ENCODE results near the gene ACP1.

The ACP1 gene

DNA sequence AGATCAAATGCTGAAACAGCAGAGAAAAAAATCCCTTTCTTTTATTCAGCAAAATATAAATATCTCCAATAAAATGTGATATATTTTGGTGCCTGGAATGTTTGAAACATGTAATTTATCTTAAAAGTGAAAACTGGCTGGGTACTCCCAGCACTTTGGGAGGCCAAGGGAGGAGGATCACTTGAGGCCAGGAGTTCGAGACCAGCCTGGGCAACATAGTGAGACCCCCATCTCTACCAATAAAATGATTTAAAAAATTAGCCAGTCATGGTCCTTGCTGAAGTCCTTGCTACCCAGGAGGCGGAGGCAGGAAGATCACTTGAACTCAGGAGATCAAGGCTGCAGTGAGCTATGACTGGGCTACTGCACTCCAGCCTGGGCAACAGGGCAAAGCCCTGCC is 9.6 kb upstream of the ACP1 start:
- no peak for DNase-seq (ENCODE audit: low spot score)

- DNase-seq (ENCODE audit: low spot score): no peak
Observed at GRCh38 chr2:256094-256493, 8.7 kb upstream of the ACP1 start.

DNA sequence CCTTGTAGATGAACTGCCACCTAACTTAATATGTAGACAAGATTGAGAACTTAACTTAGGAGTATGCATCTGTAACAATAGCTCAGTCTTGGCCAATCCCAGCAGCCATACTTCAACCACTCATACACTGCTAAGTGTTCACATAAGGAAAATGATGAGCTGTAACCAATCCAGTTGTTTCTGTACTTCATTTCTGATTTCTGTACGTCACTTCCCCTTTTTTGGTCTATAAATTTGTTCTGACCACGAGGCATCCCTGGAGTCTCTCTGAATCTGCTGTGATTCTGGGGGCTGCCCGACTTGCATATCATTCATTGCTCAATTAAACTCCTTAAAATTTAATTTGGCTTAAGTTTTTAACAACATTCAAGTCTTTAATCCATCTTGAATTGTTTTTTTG is 7.3 kb upstream of the ACP1 start:
- no peak for DNase-seq (ENCODE audit: low spot score)

GRCh38 chr2:257842-258241 is 6.9 kb upstream of the ACP1 start:
- DNase-seq (ENCODE audit: low spot score): no peak

- no peak for DNase-seq (ENCODE audit: low spot score)
Observed at GRCh38 chr2:258933-259332, 5.8 kb upstream of the ACP1 start.

- DNase-seq (ENCODE audit: low spot score): no peak
Observed at GRCh38 chr2:259789-260331, 4.9 kb upstream of the ACP1 start.

DNA sequence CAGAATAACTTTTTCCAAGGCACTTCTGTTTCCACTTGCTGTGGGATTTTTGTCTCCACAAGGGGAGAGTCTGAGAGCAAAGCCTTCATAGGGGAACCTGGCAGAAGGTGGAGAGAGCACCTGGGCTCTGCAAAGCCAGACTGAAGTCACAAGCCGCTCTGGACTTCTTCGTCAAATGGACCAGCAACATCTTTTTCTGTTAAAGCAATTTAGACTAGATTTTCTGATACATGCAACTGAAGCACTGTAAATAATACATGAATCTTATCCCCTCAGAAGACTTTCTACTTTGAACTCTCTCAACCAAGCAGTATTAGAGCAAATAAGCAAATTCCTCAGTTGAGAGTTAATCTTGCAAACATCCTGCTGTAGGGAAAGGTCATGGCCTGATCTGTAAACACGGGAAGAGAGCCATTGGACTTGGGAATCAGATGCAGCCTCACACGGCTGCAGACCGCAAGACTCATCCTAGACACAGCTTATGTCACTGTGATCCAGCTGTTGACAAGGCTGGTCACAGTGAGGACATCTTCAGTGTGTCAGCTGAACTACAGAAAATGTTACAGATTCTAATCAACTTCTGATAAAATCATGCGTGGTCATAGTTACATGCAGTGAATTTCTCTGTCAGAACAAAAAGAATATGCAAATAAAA is 4.1 kb upstream of the ACP1 start:
- DNase-seq (ENCODE audit: low spot score): peak; percentile 61

- DNase-seq (ENCODE audit: low spot score): no peak
Observed at GRCh38 chr2:262117-262516, 2.6 kb upstream of the ACP1 start.

GRCh38 chr2:263022-263738 is 1.6 kb upstream of the ACP1 start:
- no peak for DNase-seq (ENCODE audit: low spot score)

GRCh38 chr2:263774-264492 is 814 bp upstream of the ACP1 start, which contains the start of gene SH3YL1:
Gene SH3YL1, minus strand, starts transcription at chr2:264032. Its CDS starts 48 bp downstream, at chr2:263984.
- DNase-seq (ENCODE audit: low spot score): peak; percentile 35

DNA sequence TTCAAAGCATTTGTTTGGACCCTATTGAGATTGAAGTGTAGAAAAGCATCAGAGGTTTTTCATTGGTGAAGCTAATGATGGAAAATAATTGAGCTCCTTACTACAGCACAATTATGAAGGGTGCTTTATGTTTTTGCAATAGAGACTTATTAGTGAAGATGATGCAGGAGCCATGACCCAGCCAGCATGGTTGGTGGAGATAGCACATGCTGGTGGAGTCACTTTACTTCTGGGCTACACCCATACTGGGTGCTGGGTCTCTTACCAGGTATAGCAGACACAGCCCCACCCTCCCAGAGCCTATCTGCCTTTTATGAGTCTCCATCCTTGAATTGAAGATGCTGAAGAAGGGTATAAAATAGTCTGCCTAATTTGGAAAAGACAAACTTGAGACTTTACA is 3.6 kb downstream of the ACP1 start:
- DNase-seq (ENCODE audit: low spot score): no peak

DNA sequence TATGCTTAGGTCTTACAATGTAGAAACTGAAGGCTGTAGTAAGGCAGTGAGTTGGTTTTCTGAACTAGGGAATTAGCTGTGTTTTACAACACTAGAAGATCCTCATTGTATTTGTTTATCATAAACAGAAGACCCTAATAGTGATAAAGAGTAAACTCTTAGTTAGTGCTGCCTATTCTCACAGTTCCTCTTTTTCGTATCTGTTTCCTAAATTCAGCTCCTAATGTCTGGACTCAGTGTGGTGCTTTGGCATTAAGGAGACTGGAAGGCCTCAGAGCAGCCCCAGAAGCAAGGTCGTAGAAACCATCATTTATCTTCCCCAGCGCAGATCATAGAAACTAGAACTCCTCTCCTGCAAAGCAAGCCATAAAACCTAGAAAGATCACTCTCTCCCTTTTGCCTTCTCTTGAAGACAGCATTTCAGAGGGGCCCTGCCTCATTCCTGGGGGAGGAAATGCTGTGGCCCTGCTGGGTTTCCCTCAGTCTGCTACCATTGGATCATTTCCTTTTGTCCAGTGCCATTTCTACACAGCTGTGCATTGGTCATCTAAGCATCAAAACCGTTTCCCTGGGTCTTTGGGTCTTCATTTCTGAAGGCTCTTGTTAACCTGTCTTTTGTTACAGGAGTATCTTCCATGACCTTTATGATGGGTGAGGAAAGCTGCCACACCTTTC is 4.7 kb downstream of the ACP1 start:
- no peak for DNase-seq (ENCODE audit: low spot score)

DNA sequence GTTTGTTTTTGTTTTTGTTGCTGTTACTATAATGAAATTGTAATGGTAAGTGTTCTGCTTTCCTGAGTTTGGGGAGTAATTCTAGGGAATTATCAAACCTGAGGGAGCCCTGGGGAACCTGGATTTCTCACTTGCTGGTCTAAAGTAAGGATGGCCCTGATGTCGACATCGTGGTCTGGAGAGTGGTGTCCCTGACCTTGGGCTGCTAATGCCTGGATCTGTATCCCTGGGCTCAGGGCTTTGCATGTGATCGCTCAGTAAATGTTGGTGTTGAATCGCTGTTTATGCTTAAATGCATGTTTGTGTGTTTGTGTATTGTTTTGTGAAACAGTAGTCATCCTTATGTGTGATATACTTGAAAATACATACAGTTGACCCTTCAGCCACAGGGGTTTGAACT is 6.1 kb downstream of the ACP1 start:
- no peak for DNase-seq (ENCODE audit: low spot score)

DNA sequence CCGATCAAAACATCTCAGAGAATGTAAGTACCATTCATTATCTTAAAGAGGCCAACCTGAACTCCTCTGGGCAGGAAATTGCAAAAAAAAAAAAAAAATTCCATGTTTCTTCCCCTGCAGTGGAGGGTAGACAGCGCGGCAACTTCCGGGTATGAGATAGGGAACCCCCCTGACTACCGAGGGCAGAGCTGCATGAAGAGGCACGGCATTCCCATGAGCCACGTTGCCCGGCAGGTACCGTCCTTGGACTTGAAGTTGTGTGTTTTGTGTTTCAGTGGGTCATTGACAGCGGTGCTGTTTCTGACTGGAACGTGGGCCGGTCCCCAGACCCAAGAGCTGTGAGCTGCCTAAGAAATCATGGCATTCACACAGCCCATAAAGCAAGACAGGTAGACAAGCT is 7.2 kb downstream of the ACP1 start:
- DNase-seq (ENCODE audit: low spot score): no peak

- no peak for DNase-seq (ENCODE audit: low spot score)
Observed at GRCh38 chr2:273333-273732, 8.6 kb downstream of the ACP1 start.

DNA sequence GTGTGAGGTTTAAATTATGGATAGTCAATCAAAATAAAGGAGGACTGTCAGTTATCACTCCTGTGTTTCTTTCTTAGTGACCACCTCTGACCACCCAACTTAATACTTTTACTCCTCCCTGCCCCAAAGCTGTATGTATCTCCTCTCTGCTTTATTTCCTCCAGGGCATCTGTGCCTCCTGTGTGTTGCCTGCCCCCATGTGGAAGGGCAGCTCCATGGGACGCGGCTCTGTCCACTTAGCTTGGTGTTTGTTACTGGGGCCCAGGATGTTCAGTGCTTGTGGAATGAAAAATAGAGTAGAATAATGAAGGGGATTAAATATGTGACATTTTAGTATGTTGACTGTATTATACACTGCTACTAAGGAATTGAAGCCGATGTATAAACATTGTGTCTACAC is 9.8 kb downstream of the ACP1 start:
- DNase-seq (ENCODE audit: low spot score): no peak

- DNase-seq (ENCODE audit: low spot score): no peak
Observed at GRCh38 chr2:275466-275865, 10.7 kb downstream of the ACP1 start.

- DNase-seq (ENCODE audit: low spot score): no peak
Observed at GRCh38 chr2:278312-278926, 13.7 kb downstream of the ACP1 start.

- no peak for DNase-seq (ENCODE audit: low spot score)
Observed at GRCh38 chr2:278927-279320, 14.2 kb downstream of the ACP1 start.

DNA sequence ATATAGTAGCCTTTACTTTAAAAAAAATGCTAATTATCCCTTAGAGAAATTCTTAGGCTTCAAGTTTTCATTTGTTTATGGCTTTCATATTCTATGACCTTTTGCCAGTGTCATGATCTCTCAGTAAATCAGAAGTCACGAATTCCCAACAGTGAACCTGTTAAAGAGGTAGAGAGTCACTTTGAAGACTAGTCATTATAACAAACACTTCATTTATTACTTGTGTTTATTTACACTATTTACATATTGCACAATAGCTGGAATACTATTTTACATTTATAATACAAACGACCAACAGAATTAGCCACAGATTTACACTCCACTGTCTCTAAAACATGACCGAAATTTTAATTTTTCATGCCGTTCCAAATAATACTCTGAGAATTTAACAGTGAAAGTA is 14.6 kb downstream of the ACP1 start:
- DNase-seq (ENCODE audit: low spot score): no peak

DNA sequence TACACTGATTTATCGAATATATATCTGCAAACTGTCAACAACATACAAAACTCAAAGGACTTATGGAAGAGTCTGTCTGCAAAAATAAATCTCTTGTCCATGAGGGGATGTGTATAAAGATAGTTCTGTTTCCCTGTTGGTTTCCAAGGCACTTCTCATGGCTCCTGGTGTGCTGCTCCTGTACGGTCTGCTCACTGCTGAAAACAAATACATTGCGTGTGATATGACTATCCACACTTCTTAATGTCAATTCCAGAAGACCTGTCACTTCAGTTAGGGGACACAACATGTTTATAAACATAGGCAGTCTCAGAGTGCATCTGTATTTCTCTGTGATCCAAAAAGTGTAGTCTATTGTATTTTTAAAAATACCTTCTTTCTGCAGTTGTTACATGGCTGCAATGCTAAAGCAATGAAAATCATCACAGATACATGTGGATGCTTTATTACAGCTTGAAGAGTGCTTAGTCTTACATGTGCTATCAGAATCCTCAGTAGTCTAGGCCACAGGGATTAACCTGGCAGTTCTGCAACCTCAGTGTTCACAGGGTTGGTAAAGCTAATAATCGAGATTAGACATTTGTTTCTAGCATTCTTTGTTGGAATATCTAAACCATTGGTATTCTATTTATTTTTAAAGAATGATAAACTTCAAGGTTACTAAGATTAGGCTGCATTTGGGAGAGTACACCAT is 15.4 kb downstream of the ACP1 start:
- DNase-seq (ENCODE audit: low spot score): no peak

Data from AG08396 (cell line).